OCI-LY7 (cell line): ENCODE data around the gene CIART.

Source experiments
- CTCF ChIP-seq: fragments of 200-600 bp; sonication (generic); conservative IDR thresholded peaks from 2 replicates; pipeline ENCODE4 v1.5.1; 2014; ENCODE audit warnings: mild to moderate bottlenecking, antibody characterized with exemption, low read length, moderate library complexity, mixed read lengths
- EZH2phosphoT487 ChIP-seq: fragments of 200-600 bp; sonication (generic); IDR thresholded peaks from 2 replicates; pipeline ENCODE4 v1.6.1; 2018; ENCODE audit warnings: low read depth, borderline replicate concordance, mild to moderate bottlenecking, mixed run types, antibody characterized with exemption, low read length, moderate library complexity, mixed read lengths

- TF ChIP-seq CTCF (peak; percentile 51), EZH2phosphoT487 (no peak)
Observed at GRCh38 chr1:150235294-150235851, 47.0 kb upstream of the CIART start.
